Neural cell (in vitro differentiated cells): ENCODE results near the gene SLC12A7.

ENCODE experiments used
- CTCF ChIP-seq: fragments of 450-650 bp; IDR thresholded peaks from 2 replicates; pipeline ENCODE4 v1.5.1; 2014; ENCODE audit warnings: antibody characterized with exemption, mild to moderate bottlenecking, moderate library complexity; ENCODE audit not compliant: poor library complexity, severe bottlenecking
- EP300 ChIP-seq: fragments of 450-650 bp; conservative IDR thresholded peaks from 2 replicates; pipeline ENCODE4 v1.6.1; 2014; ENCODE audit warnings: antibody characterized with exemption, mild to moderate bottlenecking, moderate library complexity; ENCODE audit not compliant: poor library complexity, severe bottlenecking
- EZH2 ChIP-seq: fragments of 200-600, 300-800 bp; shearing (Covaris generic), sonication (generic); IDR thresholded peaks from 2 replicates; pipeline ENCODE4 v1.6.1; 2014; ENCODE audit warnings: antibody characterized with exemption, low read length, borderline replicate concordance, mild to moderate bottlenecking; ENCODE audit not compliant: insufficient read depth, poor library complexity, severe bottlenecking
- MXI1 ChIP-seq: fragments of 450-650 bp; conservative IDR thresholded peaks from 2 replicates; pipeline ENCODE4 v1.6.1; 2014; ENCODE audit warnings: antibody characterized with exemption, mild to moderate bottlenecking; ENCODE audit not compliant: poor library complexity, severe bottlenecking
- POLR2AphosphoS5 ChIP-seq: IDR thresholded peaks from 2 replicates; pipeline ENCODE4 v1.6.1; 2012
- RAD21 ChIP-seq: fragments of 450-650 bp; conservative IDR thresholded peaks from 2 replicates; pipeline ENCODE4 v1.6.1; 2014; ENCODE audit warnings: antibody characterized with exemption, mild to moderate bottlenecking, moderate library complexity
- SMC3 ChIP-seq: fragments of 450-650 bp; conservative IDR thresholded peaks from 2 replicates; pipeline ENCODE4 v1.6.1; 2014; ENCODE audit warnings: antibody characterized with exemption, mild to moderate bottlenecking, moderate library complexity; ENCODE audit not compliant: poor library complexity

- TF ChIP-seq CTCF (no peak), EP300 (no peak), MXI1 (no peak), EZH2 (no peak), POLR2AphosphoS5 (no peak), RAD21 (no peak), SMC3 (no peak)
Observed at GRCh38 chr5:1111241-1111726, 579 bp downstream of the SLC12A7 start.
